GM21360 (cell line): ENCODE measurements around the gene APC2.

Source experiments
- ATAC-seq: cut with Tn5 transposase; IDR thresholded peaks from one replicate; pipeline ENCODE4 v1.9.1; 2021; ENCODE audit warnings: mild to moderate bottlenecking, moderate library complexity; ENCODE audit not compliant: unreplicated experiment

The APC2 gene

GRCh38 chr19:1465191-1466016, 15.5 kb downstream of the APC2 start:
- no peak for ATAC-seq

GRCh38 chr19:1466018-1466460, 16.1 kb downstream of the APC2 start:
- ATAC-seq: no peak

- ATAC-seq: no peak
These were observed 16.7 kb downstream of the APC2 start for GRCh38 chr19:1466461-1467214.

GRCh38 chr19:1467215-1467489, 17.2 kb downstream of the APC2 start:
- no peak for ATAC-seq

- ATAC-seq: no peak
These were observed 17.8 kb downstream of the APC2 start for GRCh38 chr19:1467490-1468273.

GRCh38 chr19:1468274-1468820, 18.4 kb downstream of the APC2 start:
- no peak for ATAC-seq

- ATAC-seq: no peak
These were observed 18.9 kb downstream of the APC2 start for GRCh38 chr19:1468821-1469254.

- ATAC-seq: no peak
These were observed 19.5 kb downstream of the APC2 start for GRCh38 chr19:1469255-1470054.

GRCh38 chr19:1470055-1470304, 20.1 kb downstream of the APC2 start:
- ATAC-seq: no peak

GRCh38 chr19:1470305-1471009, 20.5 kb downstream of the APC2 start:
- no peak for ATAC-seq

GRCh38 chr19:1471010-1471514, 21.1 kb downstream of the APC2 start:
- ATAC-seq: no peak

GRCh38 chr19:1471515-1472160, 21.7 kb downstream of the APC2 start:
- ATAC-seq: no peak

- ATAC-seq: no peak
These were observed 22.5 kb downstream of the APC2 start for GRCh38 chr19:1472231-1473084.

- no peak for ATAC-seq
These were observed 23.3 kb downstream of the APC2 start for GRCh38 chr19:1473085-1473851.

- ATAC-seq: no peak
These were observed 24.3 kb downstream of the APC2 start for GRCh38 chr19:1474011-1474764.

GRCh38 chr19:1474765-1475351, 24.9 kb downstream of the APC2 start:
- ATAC-seq: no peak
